GM18909 (cell line): ENCODE results near the gene C6orf62.
"Not testable (repeated sequence)": the region's sequence is repeated elsewhere in the genome, so short reads cannot be mapped to it uniquely, and the experiment has no call there.

Source experiments
- ATAC-seq: cut with Tn5 transposase; IDR thresholded peaks from one replicate; pipeline ENCODE4 v1.9.1; 2021; ENCODE audit warnings: mild to moderate bottlenecking; ENCODE audit not compliant: unreplicated experiment, poor library complexity

C6orf62 gene

DNA sequence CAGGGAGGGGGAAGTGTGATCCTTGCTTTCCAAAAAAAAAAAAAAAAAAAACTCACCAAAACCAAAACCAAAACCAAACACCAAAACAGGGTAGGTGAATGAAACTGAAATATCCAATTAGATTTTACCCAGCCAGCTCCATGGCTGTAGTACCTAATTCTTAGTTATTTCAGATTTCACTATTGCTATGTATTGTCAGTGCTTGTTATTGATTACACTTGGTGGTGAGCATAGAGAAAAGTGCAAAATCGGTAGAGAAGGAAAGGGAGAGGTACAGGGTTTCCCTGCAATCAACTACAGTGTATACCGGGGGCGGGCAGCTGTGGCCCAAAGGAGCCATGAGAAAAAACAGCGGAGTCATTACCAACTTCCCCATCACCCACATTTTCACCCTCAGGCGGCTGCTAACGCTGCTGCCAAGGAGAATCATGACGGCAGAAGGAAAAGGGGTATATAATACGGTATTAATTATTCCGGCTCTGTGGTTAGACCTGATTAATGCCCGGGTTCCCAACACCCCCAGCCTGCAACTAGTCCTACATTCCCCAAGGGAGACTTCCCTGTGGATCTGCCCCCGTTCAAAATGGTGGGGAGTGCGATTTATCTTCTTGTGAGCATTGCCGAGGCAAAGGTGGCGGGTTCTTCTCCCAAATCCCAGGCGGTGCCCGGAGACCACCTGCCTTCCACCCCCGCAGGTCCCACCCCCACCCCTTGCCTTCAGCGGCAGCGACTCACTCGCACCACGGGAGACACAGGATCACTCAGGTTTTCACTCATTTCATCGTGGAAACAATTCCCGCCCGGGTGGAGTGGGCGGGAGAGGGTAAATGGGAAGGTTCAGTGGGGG is at the start of gene C6orf62:
C6orf62 (minus strand) TSS at position 30 of the 847 bp plus-strand sequence. CDS start 486 bp downstream, outside the sequence.
- peak; percentile 24 for ATAC-seq

DNA sequence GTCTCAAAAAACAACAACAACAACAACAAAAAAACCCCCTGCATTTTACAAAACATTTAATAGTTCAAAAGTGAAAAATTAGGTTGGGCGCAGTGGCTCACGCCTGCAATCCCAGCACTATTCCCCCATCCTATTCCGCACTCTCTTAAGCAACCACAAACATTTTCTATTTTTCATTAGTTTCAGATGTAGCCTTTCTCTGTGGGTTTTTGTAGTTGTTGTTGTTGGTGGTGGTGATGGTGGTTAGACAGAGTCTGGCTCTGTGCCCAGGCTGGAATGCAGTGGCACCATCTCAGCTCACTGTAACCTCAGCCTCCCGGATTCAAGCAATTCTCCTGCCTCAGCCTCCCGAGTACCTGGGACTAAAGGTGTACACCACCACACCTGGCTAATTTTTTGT is 49.4 kb upstream of the C6orf62 start:
- ATAC-seq = no peak

DNA sequence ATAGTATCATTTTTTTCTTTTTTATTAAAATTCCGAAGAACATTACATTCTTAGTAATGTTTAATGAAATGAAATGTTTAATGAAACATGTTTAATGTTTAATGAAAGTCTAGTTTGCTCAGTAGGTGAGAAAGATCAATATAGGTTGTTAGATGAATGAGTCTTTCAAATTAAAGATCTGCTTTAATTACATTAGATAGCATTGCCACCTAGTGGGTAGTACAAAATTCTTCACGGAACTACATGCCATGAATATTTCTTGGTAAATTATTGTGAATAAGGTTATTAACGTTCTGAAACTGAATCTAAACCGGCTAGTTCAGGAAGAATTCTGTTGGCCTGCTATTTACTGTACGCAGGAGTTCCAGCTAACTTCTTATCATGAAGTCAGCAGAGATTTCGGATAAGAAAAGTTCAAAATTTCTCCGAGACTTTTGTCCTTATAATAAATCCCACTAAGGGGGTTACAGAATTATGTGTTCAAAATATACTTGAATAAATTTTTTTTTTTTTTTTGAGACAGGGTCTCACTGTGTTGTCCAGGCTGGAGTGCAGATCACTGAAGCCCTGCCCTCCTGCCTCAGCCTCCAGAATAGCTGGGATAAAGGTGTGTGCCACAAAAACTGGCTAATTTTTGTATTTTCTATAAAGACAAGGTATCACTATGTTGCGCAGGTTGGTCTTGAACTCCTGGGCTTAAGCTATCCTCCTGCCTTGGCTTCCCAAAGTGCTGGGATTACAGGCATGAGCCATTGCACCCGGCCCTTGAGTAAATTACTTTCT is 47.9 kb upstream of the C6orf62 start:
- peak; percentile 52 for ATAC-seq

DNA sequence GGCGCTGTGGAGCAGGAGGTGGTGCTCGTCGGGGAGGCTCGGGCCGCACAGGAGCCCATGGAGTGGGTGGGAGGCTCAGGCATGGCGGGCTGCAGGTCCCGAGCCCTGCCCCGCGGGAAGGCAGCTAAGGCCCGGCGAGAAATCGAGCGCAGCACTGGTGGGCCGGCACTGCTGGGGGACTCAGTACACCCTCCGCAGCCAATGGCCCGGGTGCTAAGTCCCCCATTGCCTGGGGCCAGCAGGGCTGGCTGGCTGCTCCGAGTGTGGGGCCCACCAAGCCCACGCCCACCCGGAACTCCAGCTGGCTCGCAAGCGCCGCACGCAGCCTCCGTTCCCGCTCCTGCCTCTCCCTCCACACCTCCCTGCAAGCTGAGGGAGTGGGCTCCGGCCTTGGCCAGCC is 47.0 kb upstream of the C6orf62 start:
- ATAC-seq = not testable (repeated sequence)

DNA sequence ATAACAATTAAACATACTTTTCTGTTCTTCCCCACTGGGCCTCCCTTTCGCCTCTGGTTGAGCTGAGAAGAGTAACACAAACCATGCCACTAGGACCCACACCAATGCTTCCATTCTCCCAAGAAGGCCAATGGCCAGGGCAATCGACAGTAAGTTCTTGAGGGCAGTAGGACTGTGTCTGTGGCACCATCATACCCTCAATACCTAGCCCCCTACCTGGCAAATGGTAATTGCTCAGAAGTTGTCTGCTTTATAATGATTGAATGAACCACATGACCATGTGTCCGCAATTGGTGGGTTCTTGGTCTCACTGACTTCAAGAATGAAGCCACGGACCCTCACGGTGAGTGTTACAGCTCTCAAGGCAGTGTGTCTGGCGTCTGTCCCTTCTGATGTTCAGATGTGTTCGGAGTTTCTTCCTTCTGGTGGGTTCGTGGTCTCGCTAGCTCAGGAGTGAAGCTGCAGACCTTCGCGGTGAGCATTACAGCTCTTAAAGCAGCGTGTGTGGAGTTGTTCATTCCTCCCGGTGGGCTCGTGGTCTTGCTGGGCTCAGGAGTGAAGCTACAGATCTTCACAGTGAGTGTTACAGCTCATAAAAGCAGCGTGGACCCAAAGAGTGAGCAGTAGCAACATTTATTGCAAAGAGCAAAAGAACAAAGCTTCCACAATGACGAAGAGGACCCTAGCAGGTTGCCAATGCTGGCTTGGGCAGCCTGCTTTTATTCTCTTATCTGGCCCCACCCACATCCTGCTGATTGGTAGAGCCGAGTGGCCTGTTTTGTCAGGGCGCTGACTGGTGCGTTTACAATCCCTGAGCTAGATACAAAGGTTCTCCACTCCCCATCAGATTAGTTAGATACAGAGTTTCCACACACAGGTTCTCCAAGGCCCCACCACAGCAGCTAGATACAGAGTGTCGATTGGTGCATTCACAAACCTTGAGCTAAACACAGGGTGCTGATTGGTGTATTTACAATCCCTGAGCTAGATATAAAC is 46.2 kb upstream of the C6orf62 start:
- not testable (repeated sequence) for ATAC-seq

DNA sequence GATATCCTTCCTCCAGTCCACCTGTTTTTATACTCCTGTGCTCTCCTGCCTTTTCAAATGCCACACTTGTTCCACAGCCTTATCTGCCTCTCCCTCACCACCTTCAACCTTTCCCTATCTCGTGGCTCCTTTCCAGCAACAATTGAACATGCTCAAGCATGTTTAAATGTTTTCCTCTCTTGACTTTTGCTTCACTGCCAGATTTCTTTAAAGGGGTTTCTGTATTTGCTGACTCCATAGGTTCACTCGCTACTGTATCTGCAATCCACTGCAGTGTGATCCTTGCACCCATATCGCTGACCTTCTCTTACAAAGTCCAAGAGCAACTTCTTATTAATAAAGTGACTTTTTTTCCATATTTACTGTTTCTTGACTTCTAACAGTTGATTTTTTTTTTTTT is 44.6 kb upstream of the C6orf62 start:
- ATAC-seq = no peak

DNA sequence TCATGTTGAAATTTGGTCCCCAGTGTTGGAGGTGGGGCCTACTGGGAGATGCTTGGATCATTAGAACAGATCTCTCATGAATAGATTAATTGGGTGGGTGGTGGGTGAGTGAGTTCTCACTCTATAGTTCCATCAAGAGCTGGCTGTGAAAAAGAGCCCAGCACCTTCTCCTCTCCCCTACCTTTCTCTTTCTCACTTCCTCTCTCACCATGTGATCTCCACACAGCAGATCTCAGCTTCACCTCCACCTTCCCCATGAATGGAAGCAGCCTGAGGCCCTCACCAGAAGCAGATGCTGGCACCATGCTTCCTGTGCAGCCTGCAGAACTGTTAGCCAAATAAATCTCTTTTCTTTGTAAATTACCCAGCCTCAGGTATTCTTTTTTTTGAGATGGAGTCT is 42.9 kb upstream of the C6orf62 start:
- ATAC-seq = no peak

DNA sequence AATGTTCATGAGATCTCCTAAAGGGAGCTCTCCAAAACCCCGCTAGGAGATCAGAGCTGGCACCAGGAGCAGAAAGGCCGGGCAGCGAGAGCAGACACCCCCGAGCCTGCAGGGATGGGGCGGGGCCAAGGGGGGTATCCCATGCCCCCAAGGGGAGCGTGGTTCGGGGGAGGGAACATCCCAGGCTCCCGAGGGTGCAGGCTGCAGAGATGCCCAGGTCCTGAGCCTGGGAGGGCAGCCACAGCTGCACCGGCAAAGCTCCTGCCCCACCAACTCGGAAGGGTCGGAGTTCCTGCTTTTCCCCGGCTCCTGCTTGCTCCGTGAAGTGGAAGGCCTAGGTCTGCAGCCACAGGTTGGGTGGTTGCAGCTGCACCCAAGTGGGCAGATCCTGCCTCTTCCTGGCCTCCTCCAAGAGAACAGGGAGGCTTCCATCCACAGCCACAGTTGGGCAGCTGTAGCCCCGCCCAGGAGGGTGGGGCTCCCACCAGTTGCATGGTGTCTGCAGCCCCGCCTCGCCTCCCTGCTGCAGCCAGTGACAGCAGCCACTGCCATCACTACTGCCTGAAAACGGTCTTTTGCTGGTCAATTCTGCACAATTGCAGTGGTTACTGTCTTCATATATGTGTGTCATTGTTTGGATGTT is 42.4 kb upstream of the C6orf62 start:
- ATAC-seq = no peak

DNA sequence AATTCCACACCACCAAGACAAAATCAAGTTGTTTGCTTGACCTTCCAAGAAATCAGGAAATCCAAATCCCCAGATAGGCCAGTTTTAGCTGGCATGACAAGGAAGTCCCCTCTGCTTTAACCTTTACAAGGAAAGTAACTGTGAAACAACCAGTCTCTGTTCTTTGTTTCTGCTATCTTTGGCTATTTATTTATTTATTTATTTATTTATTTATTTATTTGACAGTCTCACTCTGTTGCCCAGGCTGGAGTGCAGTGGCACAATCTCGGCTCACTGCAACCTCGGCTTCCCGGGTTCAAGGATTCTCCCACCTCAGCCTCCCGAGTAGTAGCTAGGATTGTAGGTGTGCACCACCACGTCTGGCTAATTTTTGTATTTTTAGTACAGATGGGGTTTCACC is 41.3 kb upstream of the C6orf62 start:
- ATAC-seq = no peak

DNA sequence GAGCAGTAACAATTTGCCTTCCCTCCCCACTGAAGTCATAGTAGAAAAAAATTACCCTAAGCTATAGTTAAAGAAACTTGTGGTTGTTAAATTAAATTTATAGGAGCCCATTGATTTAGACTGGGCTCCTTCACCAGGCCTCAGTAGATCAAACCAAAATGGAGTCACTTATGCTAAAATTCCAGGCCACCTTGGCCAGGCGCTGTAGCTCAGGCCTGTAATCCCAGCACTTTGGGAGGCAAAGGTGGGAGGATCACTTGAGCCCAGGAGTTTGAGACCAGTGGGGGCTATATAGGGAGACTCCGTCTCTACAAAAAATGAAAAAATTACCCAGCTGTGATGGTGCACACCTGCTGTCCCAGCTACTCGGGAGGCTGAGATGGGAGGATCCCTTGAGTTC is 40.8 kb upstream of the C6orf62 start:
- ATAC-seq = no peak

DNA sequence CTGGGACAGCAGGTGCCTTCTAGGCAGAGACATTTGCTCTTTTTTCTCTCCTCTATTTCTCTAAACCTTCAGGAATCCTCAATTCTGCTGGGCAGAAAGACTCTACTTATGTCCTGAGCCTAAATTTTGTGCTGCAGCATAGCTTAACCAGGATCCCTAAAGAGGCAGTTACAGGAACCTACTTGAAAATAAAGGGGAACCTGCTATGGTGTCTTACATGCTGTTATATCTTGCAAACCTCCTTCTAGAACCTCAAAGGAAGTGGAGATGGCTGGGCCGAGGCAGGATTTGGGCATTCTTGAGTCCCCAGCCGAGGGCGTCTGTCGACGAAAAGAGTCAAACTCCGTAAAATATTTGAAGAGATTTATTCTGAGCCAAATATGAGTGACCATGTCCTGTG is 38.7 kb upstream of the C6orf62 start:
- ATAC-seq = no peak

DNA sequence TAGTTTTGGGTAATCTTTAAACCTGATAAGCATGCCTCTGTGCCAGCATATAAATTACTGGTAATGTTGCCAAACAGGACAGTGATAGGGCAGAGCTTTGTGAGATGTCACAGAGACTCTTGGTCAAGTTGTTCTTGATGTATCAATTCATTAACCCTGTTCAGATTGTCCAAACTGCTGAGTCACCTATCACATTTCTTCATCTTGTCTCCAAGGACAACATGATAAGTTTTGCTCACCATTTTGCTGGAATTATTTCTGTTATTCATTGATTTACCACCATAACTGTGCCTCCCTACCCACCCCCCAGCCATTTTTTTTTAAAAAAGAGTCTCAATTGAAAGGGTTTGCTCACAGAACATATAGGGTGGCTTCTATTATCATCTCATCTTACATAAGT is 36.3 kb upstream of the C6orf62 start:
- ATAC-seq = no peak

DNA sequence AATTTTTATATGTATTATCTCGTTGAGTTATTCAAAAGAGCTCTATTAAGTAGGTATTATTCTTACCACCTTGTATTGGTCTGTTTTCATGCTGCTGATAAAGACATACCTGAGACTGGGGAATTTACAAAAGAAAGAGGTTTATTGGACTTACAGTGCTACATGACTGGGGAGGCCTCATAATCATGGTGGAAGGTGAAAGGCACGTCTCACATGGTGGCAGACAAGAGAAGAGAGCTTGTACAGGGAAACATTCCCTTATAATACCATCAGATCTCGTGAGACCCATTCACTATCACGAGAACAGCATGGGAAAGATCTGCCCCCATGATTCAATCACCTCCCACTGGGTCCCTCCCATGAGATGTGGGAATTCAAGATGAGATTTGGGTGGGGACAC is 35.4 kb upstream of the C6orf62 start:
- ATAC-seq = not testable (repeated sequence)

DNA sequence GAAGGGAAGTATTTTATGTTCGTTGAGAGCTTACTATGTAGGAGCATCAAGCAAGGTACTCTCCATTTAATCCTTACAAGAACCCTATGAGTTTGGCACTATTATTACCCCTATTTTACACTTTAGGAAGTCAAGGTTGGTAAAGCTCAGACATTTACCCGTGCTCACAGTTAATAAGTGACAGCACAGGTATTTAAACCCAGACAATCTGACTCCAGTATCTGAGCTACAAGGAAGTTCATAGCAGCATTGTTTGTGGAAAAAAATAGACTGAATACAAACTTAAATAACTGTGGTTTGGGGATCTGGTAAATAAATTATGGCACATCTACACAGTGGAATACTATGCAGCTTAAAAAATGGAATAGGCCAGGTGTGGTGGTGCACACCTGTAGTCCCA is 34.6 kb upstream of the C6orf62 start:
- ATAC-seq = no peak

DNA sequence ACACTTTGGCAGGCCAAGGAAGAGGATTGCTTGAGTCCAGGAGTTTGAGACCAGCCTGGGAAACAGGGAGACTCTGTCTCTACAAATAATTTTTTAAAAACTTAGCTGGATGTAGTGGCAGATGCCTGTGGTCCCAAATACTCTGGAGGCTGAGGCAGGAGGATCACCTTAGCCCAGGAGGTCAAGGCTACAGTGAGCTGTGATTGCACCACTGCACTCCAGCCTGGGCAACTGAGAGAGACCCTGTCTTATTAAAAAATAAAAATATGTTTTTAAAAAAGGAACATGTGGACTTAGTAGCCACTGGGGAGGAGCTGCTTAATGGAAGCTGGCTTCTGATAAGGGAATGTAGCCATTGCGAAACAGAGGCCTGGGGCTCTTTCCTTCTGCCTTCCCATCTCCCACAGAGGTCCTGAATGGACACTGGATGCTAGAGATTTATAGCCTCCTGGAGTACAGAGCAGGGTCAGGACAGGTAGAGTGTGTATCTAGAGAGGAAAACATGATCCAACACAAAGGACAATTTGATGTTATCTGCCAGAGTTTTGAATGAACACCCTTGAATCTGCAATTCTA is 34.1 kb upstream of the C6orf62 start:
- no peak for ATAC-seq

DNA sequence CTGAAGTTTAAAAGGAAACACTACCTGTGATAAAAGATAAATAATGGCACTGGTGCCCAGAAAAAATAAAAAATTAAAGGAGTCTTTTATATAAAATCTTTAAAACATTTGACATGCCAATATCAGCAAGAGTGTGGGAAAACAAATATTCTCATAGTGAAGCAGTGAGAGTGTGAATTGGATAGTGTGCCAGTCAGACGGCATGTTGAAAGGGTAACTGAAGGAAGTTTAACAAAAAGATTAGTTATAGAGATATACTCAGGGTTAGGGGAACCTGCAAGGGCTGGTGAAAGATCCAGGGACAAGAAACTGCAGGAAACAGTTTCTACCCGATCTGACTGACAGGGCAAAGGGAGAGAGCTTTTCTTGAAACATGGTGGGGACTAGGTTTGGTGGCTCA is 33.5 kb upstream of the C6orf62 start:
- ATAC-seq = no peak

DNA sequence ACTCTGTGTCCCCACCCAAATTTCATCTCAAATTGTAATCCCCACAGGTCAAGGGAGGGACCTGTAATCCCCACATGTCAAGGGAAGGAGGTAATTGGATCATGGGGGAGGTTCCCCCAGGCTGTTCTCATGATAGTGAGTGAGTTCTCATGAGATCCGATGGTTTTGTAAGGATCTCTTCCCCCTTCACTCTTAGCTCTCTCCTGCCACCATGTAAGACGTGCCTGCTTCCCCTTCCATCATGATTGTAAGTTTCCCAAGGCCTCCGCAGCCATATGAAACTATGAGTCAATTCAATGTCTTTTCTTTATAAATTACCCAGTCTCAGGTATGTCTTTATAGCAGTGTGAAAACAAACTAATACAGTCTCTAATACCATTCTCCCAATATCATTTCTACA is 31.9 kb upstream of the C6orf62 start:
- not testable (repeated sequence) for ATAC-seq

DNA sequence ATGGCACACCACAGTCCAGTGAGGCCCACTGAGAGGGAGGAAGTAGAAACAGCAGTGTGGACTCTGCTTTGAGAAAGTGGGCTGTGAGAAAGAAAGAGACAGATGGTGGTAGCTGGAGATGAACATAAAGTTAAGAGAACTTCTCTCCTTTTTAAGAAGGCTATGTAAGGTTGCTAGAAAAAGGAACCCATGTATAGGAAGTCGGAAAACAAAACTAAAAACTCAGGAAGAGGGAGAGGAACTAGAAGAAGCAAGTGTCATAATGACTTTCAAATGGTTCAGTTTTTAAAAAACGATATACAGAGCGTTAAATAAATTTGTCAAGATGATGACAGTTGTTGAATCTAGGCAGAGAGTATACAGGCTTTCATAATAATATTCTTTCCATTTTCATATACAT is 30.3 kb upstream of the C6orf62 start:
- no peak for ATAC-seq

DNA sequence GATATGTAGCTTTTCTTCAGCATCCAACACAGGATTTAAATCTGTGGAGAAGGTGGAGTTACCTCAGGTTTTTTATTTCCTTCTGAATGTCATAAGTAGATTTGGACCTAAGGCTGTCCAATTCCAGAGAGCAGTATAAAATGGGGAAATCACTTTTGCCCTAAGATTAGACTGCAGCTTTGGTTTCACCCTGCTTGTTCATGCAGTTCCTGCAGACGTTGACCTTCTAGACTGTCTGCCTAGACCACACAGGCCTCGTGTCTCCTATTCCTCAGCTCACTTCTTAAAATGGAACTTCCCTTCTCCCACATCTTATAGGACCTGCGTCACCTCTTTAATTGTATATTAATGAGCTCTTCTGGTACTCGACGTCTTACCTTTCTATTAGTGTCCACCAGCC is 26.0 kb upstream of the C6orf62 start:
- no peak for ATAC-seq

DNA sequence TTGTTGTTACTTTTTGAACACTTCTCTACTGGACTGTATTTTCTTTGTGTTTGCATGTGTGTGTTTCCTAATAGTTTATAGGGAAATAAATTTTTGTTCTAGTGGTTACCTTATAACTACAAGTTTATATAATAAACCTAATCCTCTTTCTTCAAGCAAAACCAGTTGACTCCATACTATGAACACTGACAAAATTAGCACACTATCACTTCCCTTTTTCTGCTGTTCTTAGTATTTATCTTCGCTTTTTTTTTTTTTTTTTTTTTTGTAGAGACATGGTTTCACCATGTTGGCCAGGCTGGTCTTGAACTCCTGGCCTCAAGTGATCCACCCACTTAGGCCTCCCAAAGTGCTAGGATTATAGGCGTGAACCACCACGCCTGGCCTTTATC is 25.0 kb upstream of the C6orf62 start:
- ATAC-seq = peak; percentile 42
